Upper lobe of left lung (tissue), 6 donors: Measurements from ENCODE around the gene KCNAB1. TPM values are rescaled to one million over a fixed set of nuclear protein-coding genes. Genes with fewer than 3 reads are reported as not detected.

Experiments used
- ATAC-seq, 2 donors: fragments of 200-7000 bp; cut with Tn5 transposase; one replicate each; pipeline ENCODE4 v1.9.1; 2022; ENCODE audit warnings: mild to moderate bottlenecking in 2 of 2, moderate library complexity in 2 of 2; ENCODE audit not compliant: low FRiP score in 2 of 2
- DNase-seq, 2 donors: peaks; one replicate each; pipeline ENCODE4 v3.0.0-alpha.2; 2019 to 2020
- H3K27ac ChIP-seq, 4 donors: fragments of 200-600 bp; sonication (generic); one replicate each; pipeline ENCODE4 v1.5.1; 2016 to 2019
- H3K27me3 ChIP-seq, 4 donors: fragments of 200-600 bp; sonication (generic); one replicate each; pipeline ENCODE4 v1.5.1; 2017 to 2019
- H3K36me3 ChIP-seq, 4 donors: fragments of 200-600 bp; sonication (generic); one replicate each; pipeline ENCODE4 v1.5.1; 2016 to 2019
- H3K4me1 ChIP-seq, 4 donors: fragments of 200-600 bp; sonication (generic); one replicate each; pipeline ENCODE4 v1.5.1; 2018 to 2019
- H3K4me3 ChIP-seq, 4 donors: fragments of 200-600 bp; sonication (generic); one replicate each; pipeline ENCODE4 v1.5.1; 2017 to 2019; ENCODE audit warnings: mild to moderate bottlenecking in 2 of 4, moderate library complexity in 1 of 4
- H3K9me3 ChIP-seq, 4 donors: fragments of 200-600 bp; sonication (generic); one replicate each; pipeline ENCODE4 v1.5.1; 2018 to 2019
- EP300 ChIP-seq, 4 donors: sonication (generic); formaldehyde crosslinking; IDR thresholded peaks; one replicate each; pipeline ENCODE4 v1.5.1; 2017; ENCODE audit warnings: antibody characterized with exemption in 4 of 4, control low read depth in 2 of 4
- POLR2A ChIP-seq, 4 donors: fragments of 450-650 bp; IDR thresholded peaks; one replicate each; pipeline ENCODE4 v1.5.1; 2016 to 2017; ENCODE audit warnings: antibody characterized with exemption in 4 of 4, mild to moderate bottlenecking in 2 of 4
- POLR2AphosphoS5 ChIP-seq, 2 donors: sonication (generic); formaldehyde crosslinking; IDR thresholded peaks; one replicate each; pipeline ENCODE4 v1.5.1; 2017; ENCODE audit warnings: antibody characterized with exemption in 2 of 2
- WGBS, 2 donors: methylation state at CpG; one replicate each; pipeline ENCODE4 v1.1.5; 2017 to 2018; 5-methylcytosine and 5-hydroxymethylcytosine counted together
- total RNA-seq, 6 donors: library from RNA; depleted of rRNA in 4 of 6; stranded (reverse); fragments of >200 nt in 4 of 6; gene quantifications; one replicate each; pipeline versions ENCODE4 v1.1.0 to v1.2.1, GENCODE V29; 2016 to 2021
- TF ChIP-seq, protein P1 (sequence below), 6 experiments: fragments of 450-650 bp in 4 of 6; fragments of 200-600 bp in 2 of 6; sonication (generic) in 2 of 6; IDR thresholded peaks; one replicate each; pipeline ENCODE4 v1.5.1; 2016 to 2019; ENCODE audit warnings: antibody characterized with exemption in 6 of 6
- donor health status: DM: no; HTN: no; CAD: no; lungs with moderate emphysema.
- donor health status: DM: no; HTN: yes; CAD: no; lungs with severe emphysema.

KCNAB1 gene
- total RNA-seq, 6 donors from 2014 or later: 0.79 to 5.2 (median 3.0) TPM

DNA sequence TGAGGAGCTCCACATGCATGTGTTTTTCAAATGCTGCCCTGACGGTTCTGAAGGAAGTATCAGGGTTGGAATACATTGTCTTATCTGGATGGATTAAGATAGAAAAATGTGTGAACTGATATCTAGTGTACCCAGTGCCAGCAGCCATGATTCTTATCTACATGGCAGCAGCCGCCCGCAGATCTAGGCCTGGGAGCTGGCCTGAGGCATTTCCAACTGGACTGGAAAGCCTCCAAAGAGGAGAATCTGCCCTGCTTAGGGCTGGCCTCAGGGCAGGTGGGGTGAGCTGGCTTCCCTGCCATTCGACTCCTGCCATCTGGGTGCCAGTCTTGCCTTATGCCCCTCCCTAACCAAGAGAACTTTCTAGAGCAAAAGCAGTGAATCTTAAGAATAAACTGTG, 308.7 kb downstream of the KCNAB1 start:
- no peaks in the 10 kb centered on the region for H3K36me3 ChIP-seq
- H3K4me3 ChIP-seq: no peak overlapping the region
- no peak for TF ChIP-seq EP300 (IDR thresholded peaks at IDR 0.05)
- TF ChIP-seq, protein P1, sequence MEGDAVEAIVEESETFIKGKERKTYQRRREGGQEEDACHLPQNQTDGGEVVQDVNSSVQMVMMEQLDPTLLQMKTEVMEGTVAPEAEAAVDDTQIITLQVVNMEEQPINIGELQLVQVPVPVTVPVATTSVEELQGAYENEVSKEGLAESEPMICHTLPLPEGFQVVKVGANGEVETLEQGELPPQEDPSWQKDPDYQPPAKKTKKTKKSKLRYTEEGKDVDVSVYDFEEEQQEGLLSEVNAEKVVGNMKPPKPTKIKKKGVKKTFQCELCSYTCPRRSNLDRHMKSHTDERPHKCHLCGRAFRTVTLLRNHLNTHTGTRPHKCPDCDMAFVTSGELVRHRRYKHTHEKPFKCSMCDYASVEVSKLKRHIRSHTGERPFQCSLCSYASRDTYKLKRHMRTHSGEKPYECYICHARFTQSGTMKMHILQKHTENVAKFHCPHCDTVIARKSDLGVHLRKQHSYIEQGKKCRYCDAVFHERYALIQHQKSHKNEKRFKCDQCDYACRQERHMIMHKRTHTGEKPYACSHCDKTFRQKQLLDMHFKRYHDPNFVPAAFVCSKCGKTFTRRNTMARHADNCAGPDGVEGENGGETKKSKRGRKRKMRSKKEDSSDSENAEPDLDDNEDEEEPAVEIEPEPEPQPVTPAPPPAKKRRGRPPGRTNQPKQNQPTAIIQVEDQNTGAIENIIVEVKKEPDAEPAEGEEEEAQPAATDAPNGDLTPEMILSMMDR (IDR thresholded peaks at IDR 0.05): no peak
- no peak for TF ChIP-seq POLR2AphosphoS5 (IDR thresholded peaks at IDR 0.05)
- no peak for TF ChIP-seq POLR2A (IDR thresholded peaks at IDR 0.05)
- ATAC-seq: no peak
- no peaks in the 10 kb centered on the region for H3K27me3 ChIP-seq
- no peaks in the 10 kb centered on the region for H3K9me3 ChIP-seq
- H3K27ac ChIP-seq: no peak overlapping the region
- no peaks in the 10 kb centered on the region for H3K4me1 ChIP-seq
- WGBS, 2 donors: 73 to 79% methylated on average over 4 of the region's 4 CpGs
- no peak for DNase-seq

DNA sequence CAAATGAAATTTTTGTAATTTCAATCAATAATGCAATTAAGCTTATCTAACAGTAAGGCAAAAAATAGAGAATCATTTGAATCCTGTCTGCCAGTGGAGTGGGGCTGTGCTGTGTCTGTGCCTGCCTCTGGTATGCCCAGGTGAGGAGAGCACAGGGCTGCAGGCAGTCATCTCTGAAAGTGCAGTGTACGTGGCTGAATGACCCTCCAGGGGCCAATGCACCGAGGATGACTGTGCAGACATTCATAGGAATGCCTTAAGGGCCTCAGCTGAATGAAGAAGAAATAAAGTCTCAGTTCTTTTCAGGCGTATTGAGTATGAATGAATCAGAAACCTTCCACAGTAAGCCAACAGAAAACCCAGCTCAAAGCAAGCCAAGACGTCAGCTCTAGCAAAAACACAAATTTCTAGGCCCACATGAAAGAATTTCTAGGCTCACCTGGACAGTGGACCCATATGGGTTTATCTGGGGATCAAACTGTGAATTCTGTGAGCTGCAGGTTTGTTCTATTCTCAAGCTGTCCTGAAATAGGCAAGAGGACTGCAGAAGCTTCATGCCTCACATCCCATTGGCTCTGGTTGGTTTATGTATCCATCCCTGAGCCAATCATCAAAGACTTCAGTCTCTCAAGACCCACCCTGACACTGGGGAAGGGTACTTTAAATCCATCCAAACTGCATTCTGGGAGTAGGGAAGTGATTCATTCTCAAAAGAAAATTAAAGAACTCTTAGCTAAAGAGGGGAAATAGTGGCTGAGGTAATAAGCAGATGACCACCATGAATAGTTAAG, 311.2 kb downstream of the KCNAB1 start:
- Histone ChIP-seq H3K27me3 (no peaks in the 10 kb centered on the region), H3K4me1 (no peaks in the 10 kb centered on the region), H3K36me3 (no peaks in the 10 kb centered on the region), H3K4me3 (no peak overlapping the region), H3K9me3 (no peaks in the 10 kb centered on the region), H3K27ac (no peak overlapping the region)
- no peak for ATAC-seq
- TF ChIP-seq POLR2A (IDR thresholded peaks at IDR 0.05) (no peak), EP300 (IDR thresholded peaks at IDR 0.05) (no peak), POLR2AphosphoS5 (IDR thresholded peaks at IDR 0.05) (no peak)
- TF ChIP-seq, protein P1 (IDR thresholded peaks at IDR 0.05): no peak
- no peak for DNase-seq
- 72 to 87% methylated on average over 4 of the region's 4 CpGs for WGBS, 2 donors

DNA sequence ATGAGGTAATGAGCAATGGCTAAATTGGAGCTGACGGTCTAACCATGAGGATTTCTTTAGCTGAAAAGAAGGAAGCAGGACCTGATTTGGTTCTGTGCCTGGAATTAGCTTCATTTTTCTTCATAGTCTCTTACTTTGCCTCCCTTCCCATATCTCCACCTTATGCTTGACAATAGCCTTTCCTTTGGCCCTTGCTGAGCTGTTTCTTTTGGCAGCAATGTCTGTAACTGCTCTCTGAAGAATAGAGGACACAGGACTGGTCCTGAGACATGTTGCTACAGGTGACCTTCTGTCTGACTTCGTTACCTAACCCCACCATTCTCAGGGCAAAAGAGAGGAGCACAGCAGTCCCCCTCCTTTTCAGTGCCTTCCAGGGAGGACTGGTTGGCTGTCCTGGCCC, 312.2 kb downstream of the KCNAB1 start:
- Histone ChIP-seq H3K27me3 (no peaks in the 10 kb centered on the region), H3K4me1 (no peaks in the 10 kb centered on the region), H3K36me3 (no peaks in the 10 kb centered on the region), H3K4me3 (no peak overlapping the region), H3K27ac (no peak overlapping the region), H3K9me3 (no peaks in the 10 kb centered on the region)
- DNase-seq: no peak
- TF ChIP-seq POLR2AphosphoS5 (IDR thresholded peaks at IDR 0.05) (no peak), POLR2A (IDR thresholded peaks at IDR 0.05) (no peak), EP300 (IDR thresholded peaks at IDR 0.05) (no peak)
- TF ChIP-seq, protein P1 (IDR thresholded peaks at IDR 0.05): no peak
- WGBS, 2 donors: 36 to 73% methylated on average over 2 of the region's 2 CpGs
- no peak for ATAC-seq

DNA sequence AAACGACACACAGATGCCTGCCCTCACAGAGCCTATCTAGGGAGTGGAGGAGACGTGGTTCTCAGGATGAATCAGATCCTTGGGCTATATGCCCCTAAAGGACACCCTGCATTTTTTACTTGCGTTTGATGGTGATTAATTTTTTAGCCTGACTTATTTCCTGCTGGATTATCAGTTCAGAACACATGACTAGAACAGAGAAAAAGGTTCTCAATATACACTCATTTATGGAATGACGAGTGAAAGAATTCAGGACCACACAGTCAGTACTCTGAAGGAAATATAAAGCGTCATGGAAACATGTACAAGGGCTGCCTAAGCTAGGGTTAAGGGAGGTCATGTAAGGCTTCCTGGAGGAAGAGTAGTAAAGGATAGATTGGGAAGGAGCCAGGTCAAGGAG, 312.8 kb downstream of the KCNAB1 start:
- H3K27me3 ChIP-seq: no peaks in the 10 kb centered on the region
- no peaks in the 10 kb centered on the region for H3K9me3 ChIP-seq
- ATAC-seq (no peak), DNase-seq (no peak)
- WGBS, 2 donors: 47 to 54% methylated on average over 5 of the region's 5 CpGs
- no peaks in the 10 kb centered on the region for H3K4me1 ChIP-seq
- H3K4me3 ChIP-seq: no peak overlapping the region
- TF ChIP-seq, protein P1 (IDR thresholded peaks at IDR 0.05): no peak
- no peak for TF ChIP-seq EP300 (IDR thresholded peaks at IDR 0.05)
- TF ChIP-seq POLR2A (IDR thresholded peaks at IDR 0.05): no peak
- TF ChIP-seq POLR2AphosphoS5 (IDR thresholded peaks at IDR 0.05): no peak
- no peak overlapping the region for H3K27ac ChIP-seq
- no peaks in the 10 kb centered on the region for H3K36me3 ChIP-seq

DNA sequence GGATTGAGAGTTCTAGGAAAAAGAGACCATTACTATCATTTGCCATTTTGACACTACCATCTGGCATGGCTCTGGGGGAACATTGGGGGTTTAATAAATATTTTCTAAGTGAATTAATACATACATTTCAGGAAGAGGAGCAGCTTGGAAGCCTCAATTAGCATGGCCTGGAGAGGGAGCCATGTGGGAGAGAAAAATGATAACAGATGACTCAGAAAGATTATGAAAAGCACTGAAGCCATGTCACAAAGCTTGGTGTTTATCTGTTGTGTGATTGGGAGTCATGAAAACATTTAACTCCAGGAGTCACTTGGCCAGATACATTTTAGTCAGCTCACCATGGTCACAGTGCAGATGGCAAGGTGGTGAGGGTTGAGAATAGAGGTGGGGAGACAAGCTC, 313.5 kb downstream of the KCNAB1 start:
- DNase-seq (no peak), ATAC-seq (no peak)
- Histone ChIP-seq H3K9me3 (no peaks in the 10 kb centered on the region), H3K4me3 (no peak overlapping the region), H3K4me1 (no peaks in the 10 kb centered on the region), H3K27ac (no peak overlapping the region), H3K27me3 (no peaks in the 10 kb centered on the region), H3K36me3 (no peaks in the 10 kb centered on the region)
- TF ChIP-seq EP300 (IDR thresholded peaks at IDR 0.05): no peak
- TF ChIP-seq POLR2A (IDR thresholded peaks at IDR 0.05): no peak
- TF ChIP-seq POLR2AphosphoS5 (IDR thresholded peaks at IDR 0.05): no peak
- TF ChIP-seq, protein P1 (IDR thresholded peaks at IDR 0.05): no peak
